Type B pancreatic cell (in vitro differentiated cells): ENCODE results near the gene DYRK2. TPM values are rescaled to one million over a fixed set of nuclear protein-coding genes. Genes with fewer than 3 reads are reported as not detected.

Experiments used
- DNase-seq: peaks from one replicate; pipeline ENCODE4 v3.0.0; 2021; ENCODE audit warnings: mixed read lengths; ENCODE audit not compliant: unreplicated experiment; ENCODE audit errors: extremely low spot score
- H3K27ac Mint-ChIP-seq: 2 replicates; pipeline ENCODE4 v1.8.0; 2021; ENCODE audit warnings: mild to moderate bottlenecking, mixed read lengths
- H3K27me3 Mint-ChIP-seq: 2 replicates; pipeline ENCODE4 v1.8.0; 2021; ENCODE audit warnings: mixed read lengths
- H3K36me3 Mint-ChIP-seq: 2 replicates; pipeline ENCODE4 v1.8.0; 2021; ENCODE audit warnings: mixed read lengths
- H3K4me1 Mint-ChIP-seq: one replicate; pipeline ENCODE4 v1.8.0; 2021; ENCODE audit warnings: mixed read lengths; ENCODE audit not compliant: unreplicated experiment
- H3K4me3 Mint-ChIP-seq: 2 replicates; pipeline ENCODE4 v1.8.0; 2021; ENCODE audit warnings: mild to moderate bottlenecking, mixed read lengths
- H3K9me3 Mint-ChIP-seq: 2 replicates; pipeline ENCODE4 v1.8.0; 2021; ENCODE audit warnings: mixed read lengths
- total RNA-seq: library from RNA; stranded (reverse); gene quantifications from 2 replicates; pipeline ENCODE4 v1.2.1, GENCODE V29; 2021; ENCODE audit warnings: low replicate concordance
- TF ChIP-seq, protein P1 (sequence below): fragments of 200-600 bp; sonication (generic); conservative IDR thresholded peaks from 2 replicates; pipeline ENCODE4 v1.5.0; 2021; ENCODE audit warnings: antibody characterized with exemption, mild to moderate bottlenecking

DYRK2 gene
- total RNA-seq, 1 donor from 2014 or later: 78.3 TPM

DNA sequence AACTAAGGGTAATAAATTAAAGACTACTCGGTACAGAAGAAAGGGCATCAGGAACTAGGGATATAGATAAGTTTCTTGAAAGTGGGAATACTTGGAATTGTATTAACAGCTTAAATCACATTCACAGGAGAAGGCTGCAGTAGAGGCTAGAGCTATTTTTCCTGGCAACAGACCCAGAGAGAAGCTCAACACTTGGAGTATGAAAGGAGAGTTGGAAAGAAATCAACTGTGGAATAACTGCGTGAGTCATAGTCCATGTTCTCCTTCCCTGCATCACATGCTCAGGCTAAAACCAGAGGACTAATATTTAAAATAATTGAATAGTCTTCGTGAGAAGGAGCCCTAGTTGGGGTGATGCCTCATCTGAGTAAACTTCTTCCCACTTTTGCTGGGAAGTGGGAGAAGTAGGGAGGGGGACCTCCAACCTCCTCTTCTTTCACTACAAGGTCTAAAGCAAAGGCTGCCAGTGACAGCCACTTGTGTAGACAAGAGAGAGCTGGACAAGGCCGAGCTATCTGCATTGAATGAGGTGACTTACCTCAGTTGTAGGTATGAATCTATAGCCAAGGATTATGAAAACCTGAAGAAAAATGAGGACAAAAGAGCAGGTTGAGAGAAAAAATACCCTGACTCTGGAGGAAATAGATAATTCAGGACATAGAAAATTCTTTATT is 32.7 kb downstream of the DYRK2 start:
- H3K9me3 Mint-ChIP-seq: no peaks in the 10 kb centered on the region
- TF ChIP-seq, protein P1, sequence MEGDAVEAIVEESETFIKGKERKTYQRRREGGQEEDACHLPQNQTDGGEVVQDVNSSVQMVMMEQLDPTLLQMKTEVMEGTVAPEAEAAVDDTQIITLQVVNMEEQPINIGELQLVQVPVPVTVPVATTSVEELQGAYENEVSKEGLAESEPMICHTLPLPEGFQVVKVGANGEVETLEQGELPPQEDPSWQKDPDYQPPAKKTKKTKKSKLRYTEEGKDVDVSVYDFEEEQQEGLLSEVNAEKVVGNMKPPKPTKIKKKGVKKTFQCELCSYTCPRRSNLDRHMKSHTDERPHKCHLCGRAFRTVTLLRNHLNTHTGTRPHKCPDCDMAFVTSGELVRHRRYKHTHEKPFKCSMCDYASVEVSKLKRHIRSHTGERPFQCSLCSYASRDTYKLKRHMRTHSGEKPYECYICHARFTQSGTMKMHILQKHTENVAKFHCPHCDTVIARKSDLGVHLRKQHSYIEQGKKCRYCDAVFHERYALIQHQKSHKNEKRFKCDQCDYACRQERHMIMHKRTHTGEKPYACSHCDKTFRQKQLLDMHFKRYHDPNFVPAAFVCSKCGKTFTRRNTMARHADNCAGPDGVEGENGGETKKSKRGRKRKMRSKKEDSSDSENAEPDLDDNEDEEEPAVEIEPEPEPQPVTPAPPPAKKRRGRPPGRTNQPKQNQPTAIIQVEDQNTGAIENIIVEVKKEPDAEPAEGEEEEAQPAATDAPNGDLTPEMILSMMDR: no peak
- H3K4me3 Mint-ChIP-seq: no peak overlapping the region
- no peaks in the 10 kb centered on the region for H3K4me1 Mint-ChIP-seq
- no peaks in the 10 kb centered on the region for H3K27me3 Mint-ChIP-seq
- peaks cover 11% of the 10 kb centered on the region for H3K36me3 Mint-ChIP-seq
- H3K27ac Mint-ChIP-seq: no peak overlapping the region
- no peak for DNase-seq

DNA sequence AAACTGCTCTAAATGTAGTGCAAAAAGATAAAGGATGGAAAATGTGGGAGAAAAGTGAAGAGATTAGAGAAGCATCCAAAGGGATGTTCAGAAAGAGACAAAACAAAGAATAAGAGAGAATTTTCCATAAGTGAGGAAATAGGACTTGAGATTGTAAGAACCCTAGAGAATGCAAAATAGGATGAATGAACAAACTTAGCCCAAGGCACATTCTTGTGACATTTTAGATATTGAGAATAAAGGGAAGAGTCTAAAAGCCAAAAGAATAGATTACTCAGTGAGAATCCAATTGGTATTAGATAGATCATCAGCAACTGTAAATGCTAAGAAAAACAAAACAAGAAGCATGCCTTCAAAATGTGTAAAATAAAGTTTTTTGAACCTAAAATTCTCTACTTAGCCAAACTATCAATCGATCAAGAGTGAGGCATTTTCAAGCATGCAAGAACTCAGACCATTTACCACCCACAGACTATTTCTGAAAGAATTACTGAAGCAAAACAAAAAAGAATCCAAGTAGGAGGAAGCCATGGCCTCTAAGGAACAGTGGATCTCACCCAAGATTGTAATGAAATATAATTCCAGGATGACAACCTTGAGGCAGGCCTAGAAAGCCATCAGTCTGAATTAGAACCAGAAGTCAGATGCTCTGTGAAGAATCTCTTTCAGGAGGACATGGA is 33.5 kb downstream of the DYRK2 start:
- Mint-ChIP-seq H3K36me3 (peaks cover 11% of the 10 kb centered on the region), H3K9me3 (no peaks in the 10 kb centered on the region), H3K4me3 (no peak overlapping the region), H3K27ac (no peak overlapping the region), H3K27me3 (no peaks in the 10 kb centered on the region), H3K4me1 (no peaks in the 10 kb centered on the region)
- no peak for DNase-seq
- TF ChIP-seq, protein P1: no peak

DNA sequence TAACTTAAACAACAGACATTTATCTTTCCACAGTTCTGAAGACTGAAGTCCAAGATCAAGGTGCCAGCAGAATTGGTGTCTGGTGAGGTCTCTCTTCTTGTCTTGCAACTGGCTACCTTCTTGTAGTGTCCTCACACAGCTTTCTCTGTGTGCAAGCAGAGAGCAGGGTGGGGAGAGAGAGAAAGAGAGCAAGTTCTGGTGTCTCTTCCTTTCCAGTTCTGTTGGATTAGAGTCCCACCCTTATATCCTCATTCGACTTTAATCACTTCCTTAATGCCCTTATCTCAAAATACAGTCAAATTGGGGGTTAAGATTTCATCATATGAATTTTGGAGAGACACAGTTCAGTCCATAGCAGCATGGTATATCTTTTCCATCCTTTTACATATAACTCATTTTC is 40.8 kb downstream of the DYRK2 start:
- Mint-ChIP-seq H3K4me1 (no peaks in the 10 kb centered on the region), H3K4me3 (no peak overlapping the region), H3K27me3 (no peaks in the 10 kb centered on the region), H3K9me3 (peaks cover 4% of the 10 kb centered on the region), H3K36me3 (peaks cover 3% of the 10 kb centered on the region), H3K27ac (no peak overlapping the region)
- TF ChIP-seq, protein P1: no peak
- no peak for DNase-seq

DNA sequence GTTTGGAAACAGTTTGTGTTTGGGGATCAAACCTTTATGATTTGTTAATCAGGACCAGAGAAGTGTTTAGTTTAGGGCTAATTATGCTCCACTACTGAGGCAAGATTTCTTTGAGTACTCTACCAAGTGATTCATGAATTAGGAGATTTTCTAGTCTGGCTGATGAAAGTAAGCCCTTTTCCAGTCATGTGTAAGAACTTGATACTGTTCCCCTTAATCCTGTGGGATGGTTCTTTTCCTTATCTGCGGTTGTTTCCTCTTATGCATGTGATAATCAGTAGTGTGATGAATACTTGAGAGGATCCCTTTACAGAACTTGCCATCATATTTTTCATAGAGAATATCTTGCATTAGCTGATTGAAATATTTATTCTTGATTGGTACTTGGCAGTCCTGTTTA is 42.1 kb downstream of the DYRK2 start:
- H3K27me3 Mint-ChIP-seq: no peaks in the 10 kb centered on the region
- TF ChIP-seq, protein P1: no peak
- DNase-seq: no peak
- peaks cover 4% of the 10 kb centered on the region for H3K9me3 Mint-ChIP-seq
- H3K4me1 Mint-ChIP-seq: no peaks in the 10 kb centered on the region
- no peak overlapping the region for H3K4me3 Mint-ChIP-seq
- H3K27ac Mint-ChIP-seq: no peak overlapping the region
- peaks cover 3% of the 10 kb centered on the region for H3K36me3 Mint-ChIP-seq

DNA sequence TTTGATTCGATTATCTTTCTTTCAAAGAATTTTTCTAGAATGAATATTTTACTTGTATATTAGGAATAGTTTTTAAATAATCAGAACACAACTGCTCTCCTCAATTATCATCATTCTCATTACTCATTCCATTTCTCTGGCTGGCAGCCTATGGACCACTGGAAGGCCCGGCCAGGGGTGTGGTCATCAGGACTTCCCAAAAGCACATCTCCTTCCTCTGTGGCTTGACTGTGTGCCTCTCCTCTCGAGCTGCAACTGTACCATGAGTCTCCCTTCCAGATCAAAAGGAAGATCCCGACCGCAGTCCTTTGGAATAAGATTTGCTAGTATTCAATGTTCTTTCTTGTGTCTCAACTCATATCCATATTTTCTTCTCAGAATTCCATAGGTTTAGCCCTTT is 42.7 kb downstream of the DYRK2 start:
- H3K4me1 Mint-ChIP-seq: no peaks in the 10 kb centered on the region
- TF ChIP-seq, protein P1: no peak
- H3K27ac Mint-ChIP-seq: no peak overlapping the region
- H3K27me3 Mint-ChIP-seq: no peaks in the 10 kb centered on the region
- peaks cover 4% of the 10 kb centered on the region for H3K9me3 Mint-ChIP-seq
- H3K36me3 Mint-ChIP-seq: peaks cover 3% of the 10 kb centered on the region
- H3K4me3 Mint-ChIP-seq: no peak overlapping the region
- DNase-seq: no peak
